Measurements from ENCODE around the gene TLCD1.

The TLCD1 gene

GRCh38 chr17:28702752-28703150 lies 23.3 kb downstream of the TLCD1 start:
- TF ChIP-seq POLR2AphosphoS5 (IDR thresholded peaks at IDR 0.05; ENCODE audit: low read depth, low read length) = no peak
- TF ChIP-seq TAF1 (IDR thresholded peaks at IDR 0.05; ENCODE audit: borderline replicate concordance, insufficient read depth, low read length) = no peak
- no peak for TF ChIP-seq FOXP2 (optimal IDR thresholded peaks at IDR 0.05; ENCODE audit: borderline replicate concordance, extremely low read depth, extremely low read length, insufficient read depth)
- no peak for TF ChIP-seq SIN3A (IDR thresholded peaks at IDR 0.05; ENCODE audit: borderline replicate concordance, insufficient read depth, low read length)

- TF ChIP-seq POLR2AphosphoS5 (IDR thresholded peaks at IDR 0.05; ENCODE audit: low read depth, low read length) (no peak), SIN3A (IDR thresholded peaks at IDR 0.05; ENCODE audit: borderline replicate concordance, insufficient read depth, low read length) (no peak), TAF1 (IDR thresholded peaks at IDR 0.05; ENCODE audit: borderline replicate concordance, insufficient read depth, low read length) (no peak), FOXP2 (optimal IDR thresholded peaks at IDR 0.05; ENCODE audit: borderline replicate concordance, extremely low read depth, extremely low read length, insufficient read depth) (no peak), REST (IDR thresholded peaks at IDR 0.05; ENCODE audit: insufficient read depth in 1 of 2, low read depth in 2 of 2, low read length in 2 of 2) (no peak)
Measured at GRCh38 chr17:28702026-28702751, 23.8 kb downstream of the TLCD1 start.

- TF ChIP-seq POLR2AphosphoS5 (IDR thresholded peaks at IDR 0.05; ENCODE audit: low read depth, low read length) (0 out of 2 replicates have a peak, but pooled peaks have one; percentile 22), TAF1 (IDR thresholded peaks at IDR 0.05; ENCODE audit: borderline replicate concordance, insufficient read depth, low read length) (no peak)
Measured at GRCh38 chr17:28700830-28701492, 25.1 kb downstream of the TLCD1 start.

GRCh38 chr17:28700278-28700677 lies 25.8 kb downstream of the TLCD1 start:
- TF ChIP-seq REST (IDR thresholded peaks at IDR 0.05; ENCODE audit: insufficient read depth in 1 of 2, low read depth in 2 of 2, low read length in 2 of 2) = no peak
- TF ChIP-seq POLR2AphosphoS5 (IDR thresholded peaks at IDR 0.05; ENCODE audit: low read depth, low read length) = no peak
- no peak for TF ChIP-seq SIN3A (IDR thresholded peaks at IDR 0.05; ENCODE audit: borderline replicate concordance, insufficient read depth, low read length)
- TF ChIP-seq TAF1 (IDR thresholded peaks at IDR 0.05; ENCODE audit: borderline replicate concordance, insufficient read depth, low read length) = no peak
- TF ChIP-seq FOXP2 (optimal IDR thresholded peaks at IDR 0.05; ENCODE audit: borderline replicate concordance, extremely low read depth, extremely low read length, insufficient read depth) = no peak

GRCh38 chr17:28698253-28698941 lies 27.6 kb downstream of the TLCD1 start:
- TF ChIP-seq POLR2AphosphoS5 (IDR thresholded peaks at IDR 0.05; ENCODE audit: low read depth, low read length) = no peak
- TF ChIP-seq REST (IDR thresholded peaks at IDR 0.05; ENCODE audit: insufficient read depth in 1 of 2, low read depth in 2 of 2, low read length in 2 of 2) = no peak
- TF ChIP-seq SIN3A (IDR thresholded peaks at IDR 0.05; ENCODE audit: borderline replicate concordance, insufficient read depth, low read length) = no peak
- no peak for TF ChIP-seq FOXP2 (optimal IDR thresholded peaks at IDR 0.05; ENCODE audit: borderline replicate concordance, extremely low read depth, extremely low read length, insufficient read depth)
- no peak for TF ChIP-seq TAF1 (IDR thresholded peaks at IDR 0.05; ENCODE audit: borderline replicate concordance, insufficient read depth, low read length)
